Measurements from ENCODE around the gene TSHZ1. TPM values are rescaled to one million over a fixed set of nuclear protein-coding genes. Genes with fewer than 3 reads are reported as not detected.
"Not testable (repeated sequence)": the region's sequence is repeated elsewhere in the genome, so short reads cannot be mapped to it uniquely, and the experiment has no call there.

TSHZ1 gene
- total and polyA plus RNA-seq, 7 donors: 2.0 to 10.5 (median 9.7) TPM

GRCh38 chr18:75322206-75322605 is 111.6 kb downstream of the TSHZ1 start:
- no peak for TF ChIP-seq CTCF (IDR thresholded peaks at IDR 0.05)
- Histone ChIP-seq H3K4me3 (no peak overlapping the region), H3K9me3 (peaks cover 13% of the 10 kb centered on the region), H3K27me3 (ENCODE audit: insufficient read depth in 3 of 3, low read length in 2 of 3) (no peaks in the 10 kb centered on the region), H3K27ac (no peak overlapping the region), H3K36me3 (ENCODE audit: insufficient read depth in 1 of 2, low read depth in 1 of 2) (no peaks in the 10 kb centered on the region), H3K4me1 (no peaks in the 10 kb centered on the region)
- DNase-seq (no peak), ATAC-seq (no peak)
- intact Hi-C loops (cut with DNase I): no loop called here
- 93 to 95% (median 94%) methylated on average over 11 of the region's 11 CpGs for WGBS, 3 donors

- WGBS, 3 donors: 49 to 57% (median 50%) methylated on average over 8 of the region's 8 CpGs
Measured at GRCh38 chr18:75323821-75324585, 113.4 kb downstream of the TSHZ1 start.

GRCh38 chr18:75324686-75325257 is 114.2 kb downstream of the TSHZ1 start:
- intact Hi-C loops (cut with DNase I): no loop called here
- no peaks in the 10 kb centered on the region for H3K27me3 ChIP-seq (ENCODE audit: insufficient read depth in 3 of 3, low read length in 2 of 3)
- H3K27ac ChIP-seq: no peak overlapping the region
- no peak for ATAC-seq
- no peaks in the 10 kb centered on the region for H3K36me3 ChIP-seq (ENCODE audit: insufficient read depth in 1 of 2, low read depth in 1 of 2)
- no peak overlapping the region for H3K4me3 ChIP-seq
- whole genome bisulfite sequencing, 3 donors: 65 to 76% (median 70%) methylated on average over 2 of the region's 2 CpGs
- DNase-seq: no peak
- no peak for TF ChIP-seq CTCF (IDR thresholded peaks at IDR 0.05)
- H3K9me3 ChIP-seq: peaks cover 18% of the 10 kb centered on the region
- H3K4me1 ChIP-seq: no peaks in the 10 kb centered on the region

More at GRCh38 chr18:75323821-75324585, 113.4 kb downstream of the TSHZ1 start:
- TF ChIP-seq CTCF (IDR thresholded peaks at IDR 0.05): no peak
- no peak overlapping the region for H3K4me3 ChIP-seq
- no peaks in the 10 kb centered on the region for H3K27me3 ChIP-seq (ENCODE audit: insufficient read depth in 3 of 3, low read length in 2 of 3)
- intact Hi-C loops (cut with DNase I): no loop called here
- ATAC-seq (no peak), DNase-seq (no peak)
- no peak overlapping the region for H3K27ac ChIP-seq
- H3K4me1 ChIP-seq: no peaks in the 10 kb centered on the region
- H3K36me3 ChIP-seq (ENCODE audit: insufficient read depth in 1 of 2, low read depth in 1 of 2): no peaks in the 10 kb centered on the region
- peaks cover 18% of the 10 kb centered on the region for H3K9me3 ChIP-seq

- H3K9me3 ChIP-seq: peaks cover 18% of the 10 kb centered on the region
- H3K4me1 ChIP-seq; DNase-seq; H3K27ac ChIP-seq; H3K36me3 ChIP-seq (ENCODE audit: insufficient read depth in 1 of 2, low read depth in 1 of 2); intact Hi-C loops (cut with DNase I); H3K27me3 ChIP-seq (ENCODE audit: insufficient read depth in 3 of 3, low read length in 2 of 3); ATAC-seq; H3K4me3 ChIP-seq: not testable (repeated sequence)
- 94 to 97% (median 96%) methylated on average over 2 of the region's 2 CpGs for WGBS, 3 donors
Measured at GRCh38 chr18:75329753-75330152, 119.2 kb downstream of the TSHZ1 start.

- no peaks in the 10 kb centered on the region for H3K4me1 ChIP-seq
- H3K27me3 ChIP-seq (ENCODE audit: insufficient read depth in 3 of 3, low read length in 2 of 3): no peaks in the 10 kb centered on the region
- no peaks in the 10 kb centered on the region for H3K36me3 ChIP-seq (ENCODE audit: insufficient read depth in 1 of 2, low read depth in 1 of 2)
- peaks cover 18% of the 10 kb centered on the region for H3K9me3 ChIP-seq
- 91 to 93% (median 92%) methylated on average over 3 of the region's 3 CpGs for WGBS, 3 donors
- ATAC-seq (no peak), DNase-seq (no peak)
- no peak overlapping the region for H3K4me3 ChIP-seq
- no peak overlapping the region for H3K27ac ChIP-seq
- no peak for TF ChIP-seq CTCF (IDR thresholded peaks at IDR 0.05)
- intact Hi-C loops (cut with DNase I): no loop called here
Measured at GRCh38 chr18:75330308-75330707, 119.7 kb downstream of the TSHZ1 start.

Data from psoas muscle (tissue), 8 donors.